GM23338 (cell line): ENCODE data around the gene NACA2. TPM values are rescaled to one million over a fixed set of nuclear protein-coding genes. Genes with fewer than 3 reads are reported as not detected.

ENCODE experiments used
- ATAC-seq: fragments of 200-7000 bp; cut with Tn5 transposase; 3 replicates; pipeline ENCODE4 v1.9.1; 2020
- DNase-seq: peaks from one replicate; pipeline ENCODE4 v3.0.0-alpha.2; 2015; ENCODE audit warnings: low spot score
- H2AFZ ChIP-seq: fragments of 200-600 bp; sonication (generic); 2 replicates; pipeline ENCODE4 v1.8.0; 2016; ENCODE audit warnings: antibody characterized with exemption, mild to moderate bottlenecking, moderate library complexity
- H3F3A ChIP-seq: fragments of 200-600 bp; sonication (generic); replicated peaks from 2 replicates; pipeline ENCODE4 v1.8.0; 2017; ENCODE audit warnings: antibody characterized with exemption, mixed run types, low read depth
- H3K27ac ChIP-seq: fragments of 200-600 bp; sonication (generic); 2 replicates; pipeline ENCODE4 v1.6.1; 2016; ENCODE audit warnings: low read depth
- H3K27me3 ChIP-seq: fragments of 200-600 bp; sonication (generic); 2 replicates; pipeline ENCODE4 v1.8.0; 2016; ENCODE audit warnings: mild to moderate bottlenecking, mixed run types, moderate library complexity; ENCODE audit not compliant: insufficient read depth
- H3K36me3 ChIP-seq: fragments of 200-600 bp; sonication (generic); 2 replicates; pipeline ENCODE4 v1.8.0; 2016; ENCODE audit warnings: mild to moderate bottlenecking; ENCODE audit not compliant: insufficient read depth
- H3K4me1 ChIP-seq: fragments of 200-600 bp; sonication (generic); 2 replicates; pipeline ENCODE4 v1.8.0; 2016; ENCODE audit warnings: mild to moderate bottlenecking, moderate library complexity; ENCODE audit not compliant: insufficient read depth
- H3K4me2 ChIP-seq: fragments of 200-600 bp; sonication (generic); 2 replicates; pipeline ENCODE4 v1.7.1; 2017; ENCODE audit warnings: mixed run types
- H3K4me3 ChIP-seq: fragments of 200-600 bp; sonication (generic); 2 replicates; pipeline ENCODE4 v1.6.1; 2016; ENCODE audit warnings: mixed run types
- H3K79me2 ChIP-seq: fragments of 200-600 bp; sonication (generic); replicated peaks from 2 replicates; pipeline ENCODE4 v1.8.0; 2017; ENCODE audit warnings: mild to moderate bottlenecking; ENCODE audit not compliant: insufficient read depth
- H3K9me2 ChIP-seq: fragments of 200-600 bp; sonication (generic); 2 replicates; pipeline ENCODE4 v1.8.0; 2017; ENCODE audit not compliant: insufficient read depth
- H4K20me1 ChIP-seq: fragments of 200-600 bp; sonication (generic); replicated peaks from 2 replicates; pipeline ENCODE4 v1.8.0; 2017; ENCODE audit warnings: mild to moderate bottlenecking; ENCODE audit not compliant: insufficient read depth
- H3K27ac Mint-ChIP-seq: 2 replicates; pipeline ENCODE4 v1.8.0; 2020; ENCODE audit warnings: inconsistent platforms, mild to moderate bottlenecking, moderate library complexity, mixed read lengths
- H3K27me3 Mint-ChIP-seq: 3 replicates; pipeline ENCODE4 v1.8.0; 2022; ENCODE audit warnings: low read depth, mild to moderate bottlenecking, moderate library complexity, mixed read lengths, inconsistent platforms; ENCODE audit not compliant: insufficient read depth, poor library complexity
- H3K36me3 Mint-ChIP-seq: 3 replicates; pipeline ENCODE4 v1.8.0; 2021; ENCODE audit warnings: low read depth, mild to moderate bottlenecking, inconsistent platforms, moderate library complexity, mixed read lengths
- H3K4me1 Mint-ChIP-seq: 3 replicates; pipeline ENCODE4 v1.8.0; 2020; ENCODE audit warnings: mild to moderate bottlenecking, inconsistent platforms, mixed read lengths
- H3K4me3 Mint-ChIP-seq: 3 replicates; pipeline ENCODE4 v1.8.0; 2021; ENCODE audit warnings: moderate library complexity, mild to moderate bottlenecking, inconsistent platforms, mixed read lengths
- H3K9me3 Mint-ChIP-seq: 3 replicates; pipeline ENCODE4 v1.8.0; 2020; ENCODE audit warnings: moderate library complexity, mild to moderate bottlenecking, inconsistent platforms, mixed read lengths
- EZH2 ChIP-seq: fragments of 200-600 bp; sonication (generic); IDR thresholded peaks from one replicate; pipeline ENCODE4 v1.8.0; 2017; ENCODE audit warnings: antibody characterized with exemption, mild to moderate bottlenecking, low read depth; ENCODE audit not compliant: unreplicated experiment
- EZH2phosphoT487 ChIP-seq: fragments of 200-600 bp; sonication (generic); IDR thresholded peaks from one replicate; pipeline ENCODE4 v1.8.1; 2018; ENCODE audit warnings: antibody characterized with exemption; ENCODE audit not compliant: unreplicated experiment
- NANOG ChIP-seq: IDR thresholded peaks from 2 replicates; pipeline ENCODE4 v1.6.1; 2016; ENCODE audit warnings: antibody characterized with exemption, borderline replicate concordance
- POLR2AphosphoS5 ChIP-seq: IDR thresholded peaks from 2 replicates; pipeline ENCODE4 v1.6.1; 2016; ENCODE audit warnings: antibody characterized with exemption, low read depth
- REST ChIP-seq: IDR thresholded peaks from one replicate; pipeline ENCODE4 v1.6.1; 2018; ENCODE audit warnings: antibody characterized with exemption; ENCODE audit not compliant: unreplicated experiment
- STAT1 ChIP-seq: IDR thresholded peaks from one replicate; pipeline ENCODE4 v1.6.1; 2016; ENCODE audit warnings: antibody characterized with exemption; ENCODE audit not compliant: unreplicated experiment
- ZNF331 ChIP-seq: fragments of 250-450 bp; sonication (Bioruptor Pico); IDR thresholded peaks from 2 replicates; pipeline ENCODE4 v1.5.0; 2020; ENCODE audit warnings: low read depth, mild to moderate bottlenecking, moderate library complexity
- ZNF462 ChIP-seq: fragments of 250-450 bp; sonication (Bioruptor Pico); IDR thresholded peaks from 2 replicates; pipeline ENCODE4 v1.5.0; 2020; ENCODE audit warnings: mild to moderate bottlenecking, moderate library complexity
- polyA plus RNA-seq: library from polyadenylated mRNA; unstranded; fragments of >200 nt; fragmentation: Nextera tagmentation; extraction: Ambion mirVana; gene quantifications from 2 replicates; pipeline ENCODE4 v1.2.1, GENCODE V29; 2016
- total RNA-seq: library from RNA; depleted of rRNA; stranded (reverse); fragments of >200 nt; shearing (Covaris generic); gene quantifications from 2 replicates; pipeline ENCODE4 v1.2.3, GENCODE V29; 2014

The NACA2 gene
- total and polyA plus RNA-seq, 2 experiments from 2014 or later, result 0.65 TPM; not detected in 1

- no peak for TF ChIP-seq EZH2
- Mint-ChIP-seq H3K9me3 (peaks cover 28% of the 10 kb centered on the region), H3K27me3 (no peaks in the 10 kb centered on the region), H3K36me3 (peaks cover 21% of the 10 kb centered on the region; the same call in 2 of the 3 replicates), H3K27ac (no peak overlapping the region), H3K4me3 (no peak overlapping the region), H3K4me1 (peaks cover 9% of the 10 kb centered on the region)
- H2AFZ ChIP-seq, result no peak overlapping the region
- H3K27me3 ChIP-seq, result no peaks in the 10 kb centered on the region
- no peaks in the 10 kb centered on the region for H4K20me1 ChIP-seq
- H3K9me2 ChIP-seq, result 0 out of 2 replicates have a peak, but pooled peaks cover 4% of the 10 kb centered on the region
- DNase-seq (no peak), ATAC-seq (no peak)
- no peak overlapping the region for H3K4me2 ChIP-seq
- peaks cover 7% of the 10 kb centered on the region for H3K36me3 ChIP-seq
- H3K79me2 ChIP-seq, result no peaks in the 10 kb centered on the region
- no peaks in the 10 kb centered on the region for H3F3A ChIP-seq
- H3K27ac ChIP-seq, result no peak overlapping the region
- no peaks in the 10 kb centered on the region for H3K4me1 ChIP-seq
- H3K4me3 ChIP-seq, result no peak overlapping the region
Measured at GRCh38 chr17:61617330-61617729, 26.3 kb upstream of the NACA2 start.

- H3F3A ChIP-seq, result no peaks in the 10 kb centered on the region
- Mint-ChIP-seq H3K36me3 (peaks cover 21% of the 10 kb centered on the region; the same call in 2 of the 3 replicates), H3K27me3 (no peaks in the 10 kb centered on the region), H3K4me3 (no peak overlapping the region), H3K4me1 (peaks cover 9% of the 10 kb centered on the region), H3K27ac (no peak overlapping the region), H3K9me3 (peaks cover 28% of the 10 kb centered on the region)
- ATAC-seq, result no peak
- no peaks in the 10 kb centered on the region for H4K20me1 ChIP-seq
- no peak for DNase-seq
- H3K36me3 ChIP-seq, result peaks cover 7% of the 10 kb centered on the region
- H3K27ac ChIP-seq, result no peak overlapping the region
- H3K79me2 ChIP-seq, result no peaks in the 10 kb centered on the region
- H3K27me3 ChIP-seq, result no peaks in the 10 kb centered on the region
- H3K9me2 ChIP-seq, result no peaks in the 10 kb centered on the region
- no peak for TF ChIP-seq NANOG
- H3K4me3 ChIP-seq, result no peak overlapping the region
- no peak overlapping the region for H3K4me2 ChIP-seq
- no peaks in the 10 kb centered on the region for H3K4me1 ChIP-seq
- H2AFZ ChIP-seq, result no peak overlapping the region
Measured at GRCh38 chr17:61616783-61617182, 25.8 kb upstream of the NACA2 start.

GRCh38 chr17:61614219-61614618 lies 23.2 kb upstream of the NACA2 start:
- no peak overlapping the region for H3K27ac Mint-ChIP-seq
- no peak overlapping the region for H3K4me3 ChIP-seq
- no peak for TF ChIP-seq ZNF331 (CRISPR knock-in tag)
- TF ChIP-seq EZH2phosphoT487, result no peak
- TF ChIP-seq ZNF462, result no peak
- TF ChIP-seq STAT1, result no peak
- no peak for TF ChIP-seq REST
- no peak for TF ChIP-seq POLR2AphosphoS5
- TF ChIP-seq EZH2, result no peak

More at GRCh38 chr17:61614219-61614618, 23.2 kb upstream of the NACA2 start:
- Histone ChIP-seq H3K36me3 (peaks cover 4% of the 10 kb centered on the region), H3K27ac (no peak overlapping the region), H3K4me2 (no peak overlapping the region), H3K27me3 (no peaks in the 10 kb centered on the region), H3K9me2 (no peaks in the 10 kb centered on the region), H3K79me2 (no peaks in the 10 kb centered on the region), H3K4me1 (no peaks in the 10 kb centered on the region), H2AFZ (no peak overlapping the region), H3F3A (no peaks in the 10 kb centered on the region), H4K20me1 (no peaks in the 10 kb centered on the region)
- Mint-ChIP-seq H3K9me3 (peaks cover 16% of the 10 kb centered on the region), H3K36me3 (peaks cover 16% of the 10 kb centered on the region; the same call in 2 of the 3 replicates), H3K4me1 (peaks cover 9% of the 10 kb centered on the region), H3K27me3 (no peaks in the 10 kb centered on the region), H3K4me3 (no peak overlapping the region)
- no peak for DNase-seq
- no peak for ATAC-seq
